Astrocyte of the spinal cord (primary cell): ENCODE data around the gene HOXA4.

Experiments
- DNase-seq: peaks from one replicate; pipeline ENCODE4 v3.0.0; 2011; ENCODE audit warnings: low read depth, low spot score
- H3K4me3 ChIP-seq: 2 replicates; pipeline ENCODE4 v1.5.1; 2011; ENCODE audit warnings: low read depth, mild to moderate bottlenecking, low read length, moderate library complexity
- in situ Hi-C: cut with HindIII; loops from 2 replicates; pipeline ENCODE4 v1.10.0; 2017; ENCODE audit warnings: low sequenced_read_pairs
- TF ChIP-seq, protein P1 (sequence below): IDR thresholded peaks from 2 replicates; pipeline ENCODE4 v1.5.1; 2012; ENCODE audit warnings: low read depth, mild to moderate bottlenecking, low read length, inconsistent platforms

The HOXA4 gene

DNA sequence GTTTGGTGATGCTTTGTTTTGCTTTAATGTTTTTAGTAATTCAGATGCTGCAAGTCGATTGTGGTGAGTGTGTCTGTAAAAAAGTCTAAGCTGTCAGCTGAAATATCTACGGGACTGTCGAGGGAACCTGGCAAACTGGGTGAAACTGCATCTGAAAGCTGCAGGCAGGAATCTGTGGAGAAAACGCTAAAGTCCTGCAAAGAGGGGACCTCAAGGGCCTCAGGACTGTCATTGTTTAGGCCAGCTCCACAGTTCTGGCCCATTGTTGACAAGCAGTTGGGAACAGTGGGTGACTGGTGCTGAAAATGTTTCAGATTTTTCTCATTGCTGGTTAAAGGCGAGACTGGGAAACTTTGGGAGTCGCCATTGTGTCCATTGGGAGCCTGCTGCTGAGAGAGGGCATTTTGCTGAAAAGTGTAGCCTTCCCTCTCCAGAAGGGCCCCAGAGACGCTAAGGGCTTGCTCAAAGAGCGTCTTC lies 29.8 kb downstream of the HOXA4 start:
- DNase-seq = no peak
- in situ Hi-C loops = no loop called here
- H3K4me3 ChIP-seq = peak overlapping the region; percentile 57
- TF ChIP-seq, protein P1, sequence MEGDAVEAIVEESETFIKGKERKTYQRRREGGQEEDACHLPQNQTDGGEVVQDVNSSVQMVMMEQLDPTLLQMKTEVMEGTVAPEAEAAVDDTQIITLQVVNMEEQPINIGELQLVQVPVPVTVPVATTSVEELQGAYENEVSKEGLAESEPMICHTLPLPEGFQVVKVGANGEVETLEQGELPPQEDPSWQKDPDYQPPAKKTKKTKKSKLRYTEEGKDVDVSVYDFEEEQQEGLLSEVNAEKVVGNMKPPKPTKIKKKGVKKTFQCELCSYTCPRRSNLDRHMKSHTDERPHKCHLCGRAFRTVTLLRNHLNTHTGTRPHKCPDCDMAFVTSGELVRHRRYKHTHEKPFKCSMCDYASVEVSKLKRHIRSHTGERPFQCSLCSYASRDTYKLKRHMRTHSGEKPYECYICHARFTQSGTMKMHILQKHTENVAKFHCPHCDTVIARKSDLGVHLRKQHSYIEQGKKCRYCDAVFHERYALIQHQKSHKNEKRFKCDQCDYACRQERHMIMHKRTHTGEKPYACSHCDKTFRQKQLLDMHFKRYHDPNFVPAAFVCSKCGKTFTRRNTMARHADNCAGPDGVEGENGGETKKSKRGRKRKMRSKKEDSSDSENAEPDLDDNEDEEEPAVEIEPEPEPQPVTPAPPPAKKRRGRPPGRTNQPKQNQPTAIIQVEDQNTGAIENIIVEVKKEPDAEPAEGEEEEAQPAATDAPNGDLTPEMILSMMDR = no peak

DNA sequence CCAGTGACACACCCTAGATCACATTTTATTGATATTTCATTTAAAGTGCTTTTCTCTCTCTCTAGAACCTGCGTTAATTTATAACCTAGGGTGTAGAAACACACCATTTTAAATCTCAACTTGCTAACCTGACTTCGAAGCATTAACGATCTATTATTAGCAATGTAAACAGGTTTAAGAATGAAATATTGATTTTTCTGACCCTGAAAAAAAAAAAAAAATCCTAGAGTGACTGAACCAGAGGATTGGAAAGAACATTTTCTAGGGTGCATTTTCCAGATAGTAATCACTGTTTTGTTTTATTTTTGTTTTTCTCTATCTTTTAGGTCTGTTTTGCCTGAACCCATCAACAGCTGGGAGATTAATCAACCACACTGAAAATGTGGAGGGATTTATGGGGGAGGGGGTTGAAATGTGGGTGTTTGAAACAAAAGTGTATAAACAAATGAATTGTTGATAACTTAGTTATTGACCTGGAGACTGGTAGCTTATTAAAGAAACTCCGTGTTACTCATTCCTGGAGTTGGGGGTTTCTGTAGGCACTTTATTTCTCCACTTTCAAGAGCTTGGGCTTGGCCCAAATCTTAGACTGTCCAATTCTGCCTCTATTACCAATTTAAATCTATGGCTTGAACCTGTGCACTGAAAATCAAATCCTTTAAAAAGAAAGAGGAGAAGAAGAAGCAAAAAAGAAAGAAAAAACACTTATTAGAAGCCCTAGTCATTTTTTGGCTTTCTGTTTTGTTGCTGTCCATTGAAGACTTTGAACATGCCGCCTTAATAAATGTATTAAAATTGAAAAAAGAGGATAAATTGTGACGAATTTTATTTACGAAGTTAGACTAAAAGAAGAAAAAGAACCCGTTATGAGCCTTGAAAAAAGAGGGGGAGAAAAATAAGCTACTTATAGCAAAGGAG lies 30.8 kb downstream of the HOXA4 start:
- DNase-seq = peak; percentile 50
- in situ Hi-C loops = no loop called here

DNA sequence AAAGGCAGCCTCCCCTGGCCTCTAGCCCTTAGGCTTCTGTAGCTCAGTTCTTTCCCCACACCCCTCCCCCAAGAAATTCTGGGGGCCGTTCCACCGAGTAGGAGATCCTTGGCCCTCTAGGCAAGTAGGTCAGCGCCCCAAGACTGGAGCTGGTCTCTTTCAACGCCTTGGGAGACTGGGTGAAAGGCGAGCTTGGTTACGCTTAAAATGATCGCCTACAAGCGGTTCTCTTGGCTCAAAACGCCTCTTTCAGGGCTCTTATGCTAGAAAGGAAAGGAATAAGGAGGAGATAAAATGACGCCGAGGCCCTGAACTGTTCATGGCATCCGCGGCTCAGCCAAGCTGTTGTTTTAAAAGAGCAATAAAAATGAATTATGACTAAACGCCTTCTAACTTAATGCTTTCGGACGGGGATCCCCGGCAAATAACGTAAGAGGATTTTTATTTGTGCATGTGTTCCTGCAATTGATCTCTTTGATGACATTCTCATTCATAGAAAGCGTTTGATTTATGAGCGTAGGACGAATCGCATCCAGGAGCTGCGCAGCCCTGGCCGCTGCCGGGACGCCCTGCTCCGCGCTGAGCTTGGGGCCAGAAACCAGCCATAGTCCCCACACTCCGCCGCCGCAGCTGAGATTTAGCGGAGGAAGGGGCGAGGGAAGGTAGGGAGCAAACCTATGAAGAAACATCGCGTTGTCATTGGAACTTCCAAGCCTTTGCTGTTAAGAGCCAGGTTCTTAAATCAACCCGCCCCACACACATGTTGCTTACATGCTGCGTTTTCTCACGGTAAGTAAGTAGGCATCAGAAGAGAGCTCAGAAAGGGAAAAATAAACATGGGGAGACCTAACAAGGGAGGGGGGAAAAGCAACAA lies 31.7 kb downstream of the HOXA4 start:
- peak; percentile 87 for DNase-seq
- TF ChIP-seq, protein P1 = no peak
- in situ Hi-C loops = no loop called here
- peak overlapping the region; percentile 93 for H3K4me3 ChIP-seq

More for the DNA sequence above, 30.8 kb downstream of the HOXA4 start:
- H3K4me3 ChIP-seq = peak overlapping the region; percentile 93
- TF ChIP-seq, protein P1 = no peak

DNA sequence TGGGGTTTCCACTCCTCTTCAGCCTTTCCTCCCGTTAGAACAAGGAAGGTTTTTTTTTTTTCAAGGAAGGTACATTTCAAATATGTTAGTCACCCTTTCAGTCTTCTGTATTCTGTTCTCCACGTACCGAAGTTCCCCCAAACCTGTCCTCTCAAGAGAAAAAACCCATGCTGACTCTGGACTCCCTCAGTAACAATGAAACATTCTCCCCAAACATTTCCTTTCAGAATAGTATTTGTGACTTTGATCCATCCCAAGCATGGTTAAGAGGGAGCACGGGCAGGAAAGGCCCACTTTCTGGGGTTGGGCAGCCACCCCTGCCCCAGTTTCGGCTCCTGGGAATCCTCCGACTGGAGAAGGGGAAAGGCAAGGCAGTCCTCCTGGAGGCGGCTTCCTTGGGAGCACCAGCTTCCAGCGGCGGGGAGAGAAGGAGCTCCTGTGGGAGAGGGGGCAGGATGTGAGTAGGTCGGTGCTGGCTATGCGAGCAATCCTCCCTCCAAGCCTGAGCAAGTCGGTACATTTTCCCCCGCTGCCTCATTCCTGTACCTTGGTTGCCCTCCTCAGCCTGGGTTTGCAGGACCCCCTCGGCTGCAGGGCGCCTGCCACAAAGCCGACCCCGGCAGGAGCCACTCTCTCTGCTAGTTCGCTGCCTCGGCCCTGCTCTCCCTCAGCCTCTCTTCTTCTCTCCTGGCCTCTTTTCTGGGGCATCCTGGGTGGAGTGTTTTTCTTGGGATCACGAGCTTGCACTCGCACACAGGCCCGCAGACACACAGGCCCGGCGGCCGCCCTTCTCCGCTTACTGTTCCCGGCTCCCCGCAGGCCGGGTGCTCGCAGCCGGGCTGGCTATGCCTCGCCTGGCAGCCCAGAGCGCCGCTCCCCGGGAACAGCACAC lies 32.6 kb downstream of the HOXA4 start:
- peak; percentile 29 for DNase-seq
- peak overlapping the region; percentile 93 for H3K4me3 ChIP-seq
- in situ Hi-C loops = no loop called here
- TF ChIP-seq, protein P1 = no peak

DNA sequence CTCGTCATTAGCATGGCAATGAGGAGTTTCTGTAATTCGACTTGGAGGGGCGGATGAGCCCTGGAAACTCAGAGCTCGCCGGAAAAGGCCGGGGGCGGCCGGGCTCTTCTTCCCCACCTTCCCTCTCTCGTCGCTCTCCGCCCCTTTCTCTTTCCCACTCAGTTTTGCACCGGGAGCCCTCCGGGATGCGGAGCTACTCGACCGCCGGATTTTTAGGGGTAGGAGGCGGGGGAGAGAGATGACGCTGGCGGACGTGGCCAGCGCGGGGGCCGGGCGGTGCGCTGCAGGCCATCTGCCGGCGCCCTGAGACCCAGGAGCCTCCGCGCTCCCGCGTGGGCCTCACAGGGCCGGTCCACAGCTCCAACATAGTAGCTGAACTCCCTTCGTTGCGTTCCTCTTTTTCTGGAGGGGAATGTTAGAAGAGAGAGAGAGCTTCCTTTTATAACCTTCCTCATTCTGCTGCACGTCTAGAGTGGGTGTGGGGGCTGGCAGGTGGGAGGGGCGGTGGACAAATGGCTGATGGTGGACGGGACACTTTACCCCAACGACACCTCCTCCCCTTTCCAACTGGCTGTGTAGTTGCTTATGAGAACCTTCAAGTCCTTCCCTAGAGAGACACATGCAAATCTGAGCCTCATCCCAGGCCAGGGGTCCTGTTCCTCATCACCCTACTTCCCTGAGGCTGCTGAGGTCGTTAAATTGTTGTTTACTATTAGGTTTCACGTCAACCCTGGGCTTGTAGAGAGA lies 33.6 kb downstream of the HOXA4 start:
- TF ChIP-seq, protein P1 = no peak
- in situ Hi-C loops = no loop called here
- DNase-seq = peak; percentile 59
- peak overlapping the region; percentile 93 for H3K4me3 ChIP-seq
